ENCODE data around the gene ARHGAP26.

GRCh38 chr5:143113461-143113860, 343.3 kb downstream of the ARHGAP26 start:
- TF ChIP-seq CTCF (IDR thresholded peaks at IDR 0.05 in 2 of 3, conservative IDR thresholded peaks at IDR 0.05 in 1 of 3; ENCODE audit: borderline replicate concordance in 1 of 3, insufficient read depth in 1 of 3, low read depth in 2 of 3, low read length in 2 of 3) = no peak
- TF ChIP-seq ATF3 (IDR thresholded peaks at IDR 0.05) = no peak
- no peak for TF ChIP-seq MAX (IDR thresholded peaks at IDR 0.05)
- no peak for TF ChIP-seq JUND (IDR thresholded peaks at IDR 0.05)
- no peak for TF ChIP-seq CBX3 (IDR thresholded peaks at IDR 0.05; ENCODE audit: low read depth)
